GM12892 (cell line): ENCODE data around the gene PRKAG2.

Experiments used
- POLR2A ChIP-seq: IDR thresholded peaks from 2 replicates; pipeline ENCODE4 v1.6.1; 2011; ENCODE audit warnings: low read depth, low read length, control low read depth
- POLR2AphosphoS5 ChIP-seq: IDR thresholded peaks from 2 replicates; pipeline ENCODE4 v1.6.1; 2011; ENCODE audit warnings: low read depth, low read length, control low read depth

DNA sequence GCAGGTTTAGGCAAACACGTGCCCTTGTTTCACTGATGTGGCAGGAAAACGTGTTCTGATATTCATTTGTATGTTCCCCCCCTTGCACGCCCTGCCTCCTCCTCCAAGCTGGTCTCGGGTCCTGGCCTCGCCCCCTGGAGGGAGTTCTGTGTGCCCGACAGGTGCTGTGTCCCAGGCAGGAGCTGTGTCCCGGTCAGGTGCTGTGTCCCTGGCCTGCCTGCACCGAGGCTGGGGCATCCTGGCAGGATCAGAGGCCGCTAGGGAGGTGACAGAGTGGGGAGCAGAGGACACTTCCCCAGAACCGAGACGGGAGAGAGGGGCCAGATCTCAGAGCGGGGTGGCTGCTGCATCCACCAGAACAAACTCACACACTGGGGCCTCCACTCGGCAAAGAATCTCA lies 45.3 kb downstream of the PRKAG2 start:
- TF ChIP-seq POLR2A (no peak), POLR2AphosphoS5 (no peak)
